Measurements from ENCODE around the gene MRTO4.
"Not testable (repeated sequence)": the region's sequence is repeated elsewhere in the genome, so short reads cannot be mapped to it uniquely, and the experiment has no call there.

Gene MRTO4

GRCh38 chr1:19250629-19251304, 838 bp upstream of the MRTO4 start:
- H3K4me2 ChIP-seq (ENCODE audit: low read depth, low read length, poor library complexity, severe bottlenecking), result peak overlapping the region; percentile 95
- peak overlapping the region; percentile 96 for H3K4me3 ChIP-seq (ENCODE audit: insufficient read depth, low read length, poor library complexity, severe bottlenecking)
- H4K20me1 ChIP-seq (ENCODE audit: low read depth, low read length), result no peaks in the 10 kb centered on the region; the same call in 1 of the 2 replicates
- H3F3A ChIP-seq (ENCODE audit: insufficient read depth), result no peaks in the 10 kb centered on the region
- H3K27me3 ChIP-seq (ENCODE audit: low read length), result no peaks in the 10 kb centered on the region
- H3K9me3 ChIP-seq (ENCODE audit: insufficient read depth, low read length), result no peaks in the 10 kb centered on the region
- H3K79me2 ChIP-seq (ENCODE audit: insufficient read depth, low read length), result peaks cover 96% of the 10 kb centered on the region
- TF ChIP-seq CTCF (IDR thresholded peaks at IDR 0.05; ENCODE audit: insufficient read depth, low read length, poor library complexity, severe bottlenecking) (no peak), EZH2phosphoT487 (conservative IDR thresholded peaks at IDR 0.05; ENCODE audit: low read length) (no peak)
- peak overlapping the region; percentile 89 for H3K9ac ChIP-seq (ENCODE audit: low read length)
- H3K9me2 ChIP-seq (replicated peaks; ENCODE audit: insufficient read depth, low read length), result no peaks in the 10 kb centered on the region
- no peaks in the 10 kb centered on the region for H3K36me3 ChIP-seq (ENCODE audit: low read length)
- peak overlapping the region; percentile 85 for H2AFZ ChIP-seq (ENCODE audit: low read depth, low read length, severe bottlenecking)
- peak overlapping the region; percentile 83 for H3K27ac ChIP-seq (ENCODE audit: low read depth, low read length)

- H3K79me2 ChIP-seq (ENCODE audit: insufficient read depth, low read length), result peaks cover 63% of the 10 kb centered on the region
- no peak overlapping the region for H3K27ac ChIP-seq (ENCODE audit: low read depth, low read length)
- H3F3A ChIP-seq (ENCODE audit: insufficient read depth), result no peaks in the 10 kb centered on the region
- no peak overlapping the region for H3K4me3 ChIP-seq (ENCODE audit: insufficient read depth, low read length, poor library complexity, severe bottlenecking)
- no peaks in the 10 kb centered on the region for H3K9me3 ChIP-seq (ENCODE audit: insufficient read depth, low read length)
- no peak overlapping the region for H3K4me2 ChIP-seq (ENCODE audit: low read depth, low read length, poor library complexity, severe bottlenecking)
- H4K20me1 ChIP-seq (ENCODE audit: low read depth, low read length), result no peaks in the 10 kb centered on the region; the same call in 1 of the 2 replicates
- H3K36me3 ChIP-seq (ENCODE audit: low read length), result no peaks in the 10 kb centered on the region
- no peaks in the 10 kb centered on the region for H3K9me2 ChIP-seq (replicated peaks; ENCODE audit: insufficient read depth, low read length)
- H3K9ac ChIP-seq (ENCODE audit: low read length), result no peak overlapping the region
- TF ChIP-seq CTCF (IDR thresholded peaks at IDR 0.05; ENCODE audit: insufficient read depth, low read length, poor library complexity, severe bottlenecking) (no peak), EZH2phosphoT487 (conservative IDR thresholded peaks at IDR 0.05; ENCODE audit: low read length) (no peak)
- H2AFZ ChIP-seq (ENCODE audit: low read depth, low read length, severe bottlenecking), result no peak overlapping the region
- H3K27me3 ChIP-seq (ENCODE audit: low read length), result no peaks in the 10 kb centered on the region
Measured at GRCh38 chr1:19254416-19254815, 2.8 kb downstream of the MRTO4 start.

GRCh38 chr1:19255288-19255687, 3.7 kb downstream of the MRTO4 start:
- H3K4me2 ChIP-seq (ENCODE audit: low read depth, low read length, poor library complexity, severe bottlenecking), result no peak overlapping the region
- H3K27me3 ChIP-seq (ENCODE audit: low read length), result no peaks in the 10 kb centered on the region
- H4K20me1 ChIP-seq (ENCODE audit: low read depth, low read length), result no peaks in the 10 kb centered on the region; the same call in 1 of the 2 replicates
- H3K4me3 ChIP-seq (ENCODE audit: insufficient read depth, low read length, poor library complexity, severe bottlenecking), result no peak overlapping the region
- no peaks in the 10 kb centered on the region for H3K36me3 ChIP-seq (ENCODE audit: low read length)
- no peak overlapping the region for H2AFZ ChIP-seq (ENCODE audit: low read depth, low read length, severe bottlenecking)
- peaks cover 54% of the 10 kb centered on the region for H3K79me2 ChIP-seq (ENCODE audit: insufficient read depth, low read length)
- H3K27ac ChIP-seq (ENCODE audit: low read depth, low read length), result no peak overlapping the region
- H3K9me2 ChIP-seq (replicated peaks; ENCODE audit: insufficient read depth, low read length), result no peaks in the 10 kb centered on the region
- no peaks in the 10 kb centered on the region for H3F3A ChIP-seq (ENCODE audit: insufficient read depth)
- TF ChIP-seq CTCF (IDR thresholded peaks at IDR 0.05; ENCODE audit: insufficient read depth, low read length, poor library complexity, severe bottlenecking) (no peak), EZH2phosphoT487 (conservative IDR thresholded peaks at IDR 0.05; ENCODE audit: low read length) (no peak)
- H3K9ac ChIP-seq (ENCODE audit: low read length), result no peak overlapping the region
- H3K9me3 ChIP-seq (ENCODE audit: insufficient read depth, low read length), result no peaks in the 10 kb centered on the region

GRCh38 chr1:19256301-19256700, 4.7 kb downstream of the MRTO4 start:
- not testable (repeated sequence) for H3K4me3 ChIP-seq (ENCODE audit: insufficient read depth, low read length, poor library complexity, severe bottlenecking); H3K4me2 ChIP-seq (ENCODE audit: low read depth, low read length, poor library complexity, severe bottlenecking); H3K36me3 ChIP-seq (ENCODE audit: low read length); H3K9me3 ChIP-seq (ENCODE audit: insufficient read depth, low read length); H3K27me3 ChIP-seq (ENCODE audit: low read length); H3F3A ChIP-seq (ENCODE audit: insufficient read depth); H3K27ac ChIP-seq (ENCODE audit: low read depth, low read length); H3K9ac ChIP-seq (ENCODE audit: low read length); H3K9me2 ChIP-seq (replicated peaks; ENCODE audit: insufficient read depth, low read length); H4K20me1 ChIP-seq (ENCODE audit: low read depth, low read length); H2AFZ ChIP-seq (ENCODE audit: low read depth, low read length, severe bottlenecking)
- H3K79me2 ChIP-seq (ENCODE audit: insufficient read depth, low read length), result peaks cover 44% of the 10 kb centered on the region

All from SU-DHL-6 (cell line).